Kidney (tissue), 22 donors: ENCODE data around the gene NEO1. TPM values are rescaled to one million over a fixed set of nuclear protein-coding genes. Genes with fewer than 3 reads are reported as not detected.

Experiments used
- DNase-seq, 5 donors: peaks; one replicate each; pipeline ENCODE4 v3.0.0-alpha.2; 2013 to 2020
- FAIRE-seq: peaks from 2 replicates; lab custom pipeline; 2012; peaks lifted over from hg19 to GRCh38; lab: Jason Lieb, UNC
- H3K27ac ChIP-seq, 2 donors: one replicate each; pipeline ENCODE4 v1.7.0; 2013; ENCODE audit warnings: low read depth in 2 of 2, low read length in 2 of 2, inconsistent platforms in 1 of 2
- H3K27me3 ChIP-seq: one replicate; pipeline ENCODE4 v1.7.1; 2013; ENCODE audit warnings: low read length, inconsistent platforms; ENCODE audit not compliant: control insufficient read depth, insufficient read depth
- H3K36me3 ChIP-seq, 3 donors: one replicate each; pipeline versions ENCODE4 v1.7.0 to v1.7.1; 2013; ENCODE audit warnings: low read length in 3 of 3, control low read depth in 1 of 3, inconsistent platforms in 1 of 3; ENCODE audit not compliant: insufficient read depth in 3 of 3, control insufficient read depth in 2 of 3
- H3K4me1 ChIP-seq, 3 donors: one replicate each; pipeline versions ENCODE4 v1.7.0 to v1.7.1; 2013; ENCODE audit warnings: low read length in 3 of 3, inconsistent platforms in 1 of 3, low read depth in 1 of 3; ENCODE audit not compliant: control insufficient read depth in 2 of 3, insufficient read depth in 2 of 3
- H3K4me3 ChIP-seq, 3 donors: one replicate each; pipeline versions ENCODE4 v1.7.0 to v1.8.1; 2013; ENCODE audit warnings: low read length in 3 of 3, control low read depth in 1 of 3, inconsistent platforms in 1 of 3
- H3K9ac ChIP-seq, 3 donors: one replicate each; pipeline versions ENCODE4 v1.7.0 to v1.7.1; 2013; ENCODE audit warnings: low read length in 3 of 3, control low read depth in 1 of 3, inconsistent platforms in 1 of 3
- H3K9me3 ChIP-seq, 3 donors: one replicate each; pipeline versions ENCODE4 v1.7.0 to v1.7.1; 2013; ENCODE audit warnings: low read length in 3 of 3, control low read depth in 1 of 3, inconsistent platforms in 1 of 3; ENCODE audit not compliant: control insufficient read depth in 2 of 3, insufficient read depth in 1 of 3
- CTCF ChIP-seq: IDR thresholded peaks from 3 replicates; pipeline ENCODE4 v1.5.1; 2012; ENCODE audit warnings: mild to moderate bottlenecking, moderate library complexity, borderline replicate concordance; ENCODE audit not compliant: insufficient read depth; ENCODE audit errors: extremely low read depth
- intact Hi-C: fragments of 100-400 bp; cut with DNase I; formaldehyde crosslinking; loops from one replicate; pipeline ENCODE4 v1.11.1; 2022
- long read RNA-seq, 10 donors: library from polyadenylated mRNA in 1 of 10; unstranded in 1 of 10; transcript quantifications; one replicate each; pipeline ENCODE4 v2.0.0 and lab custom pipeline, GENCODE V29; 2021 to 2026
- polyA plus RNA-seq: library from polyadenylated mRNA; stranded (reverse); fragments of 350-450 nt; fragmentation: Illumina TruSeq; extraction: RNeasy Lipid Tissue Mini Kit (QIAGEN cat#74804); gene quantifications from one replicate; pipeline ENCODE4 v1.2.3, GENCODE V29; 2014; ENCODE audit warnings: low read depth, low replicate concordance; ENCODE audit not compliant: insufficient read depth
- total RNA-seq: library from RNA; stranded (reverse); fragmentation: NEBNext Ultra II Directional; extraction: Animal tissue kit (Norgen Biotek cat#: 25700); gene quantifications from one replicate; pipeline ENCODE4 v1.2.1, GENCODE V29; 2021
- donor health status: control.
- donor health status: control.
- donor health status: control.
- donor health status: control.
- donor health status: control.
- donor health status: DM: yes; HTN: yes; CAD: no.
- donor health status: Normal renal cell carcinoma (clear cell type).

Gene NEO1
- total RNA-seq (43.3 TPM), polyA plus RNA-seq (12.4 TPM)
- long read RNA-seq, donor 1, partial matches to known transcripts = 18 of 20 reads
- long read RNA-seq, donor 1, other reads (novel, unspliced or antisense) = 0 of 20 reads
- long read RNA-seq, donor 2, partial matches to known transcripts = 5 of 5 reads
- long read RNA-seq, donor 2, other reads (novel, unspliced or antisense) = 0 of 5 reads
- long read RNA-seq, donor 3, partial matches to known transcripts = 30 of 30 reads
- long read RNA-seq, donor 3, other reads (novel, unspliced or antisense) = 0 of 30 reads
- long read RNA-seq, donor 4, partial matches to known transcripts = 10 of 13 reads
- long read RNA-seq, donor 4, other reads (novel, unspliced or antisense) = 0 of 13 reads
- long read RNA-seq, donor 5 = 0 reads
- long read RNA-seq, donor 6, partial matches to known transcripts = 0 of 2 reads
- long read RNA-seq, donor 6, other reads (novel, unspliced or antisense) = 0 of 2 reads
- long read RNA-seq, donor 7, partial matches to known transcripts = 3 of 15 reads
- long read RNA-seq, donor 7, other reads (novel, unspliced or antisense) = 11 of 15 reads
- long read RNA-seq, donor 8, partial matches to known transcripts = 0 of 1 reads
- long read RNA-seq, donor 8, other reads (novel, unspliced or antisense) = 0 of 1 reads
- long read RNA-seq, donor 9, partial matches to known transcripts = 0 of 2 reads
- long read RNA-seq, donor 9, other reads (novel, unspliced or antisense) = 0 of 2 reads
- long read RNA-seq, donor 10, partial matches to known transcripts = 7 of 8 reads
- long read RNA-seq, donor 10, other reads (novel, unspliced or antisense) = 0 of 8 reads

DNA sequence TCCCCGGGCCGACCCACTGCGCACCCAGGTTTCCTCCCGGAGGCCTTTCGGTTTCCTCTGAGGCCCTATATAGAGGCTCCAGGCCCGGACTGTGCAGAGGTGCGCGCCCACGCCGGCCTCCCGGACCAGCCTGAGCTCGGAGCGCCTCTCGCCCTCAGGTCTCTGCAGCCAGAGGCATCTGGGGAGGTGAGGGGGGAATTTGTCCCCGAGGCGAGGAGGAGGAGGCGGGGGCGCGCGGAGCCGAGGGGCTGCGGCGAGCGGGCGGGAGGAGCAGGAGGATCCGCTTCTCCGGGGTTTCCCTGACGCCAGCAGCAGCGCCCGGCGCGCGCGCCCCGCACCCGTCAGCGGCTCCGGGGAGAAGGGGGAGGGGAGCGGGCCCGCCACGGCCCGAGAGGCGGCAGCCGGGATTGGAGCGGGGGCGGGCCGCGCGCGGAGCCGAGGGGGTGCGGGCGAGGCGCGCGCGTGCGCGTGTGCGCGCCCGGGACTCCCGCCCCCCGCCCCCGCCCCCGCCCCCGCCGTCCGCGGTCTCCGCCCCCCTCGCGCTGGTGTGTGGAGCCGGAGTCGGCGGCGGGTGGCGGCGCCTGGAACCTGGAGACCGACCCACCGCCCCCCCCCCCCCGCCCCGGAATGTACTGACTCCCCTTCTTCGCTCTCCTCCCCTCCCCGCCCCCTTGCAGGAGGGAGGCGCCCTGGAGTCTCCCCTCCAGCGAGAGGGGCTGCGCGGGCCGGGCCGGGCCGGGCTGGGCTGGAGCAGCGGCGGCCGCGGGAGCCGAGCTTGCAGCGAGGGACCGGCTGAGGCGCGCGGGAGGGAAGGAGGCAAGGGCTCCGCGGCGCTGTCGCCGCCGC is at the start of gene NEO1:
Gene NEO1, plus strand, starts transcription at position 657 of the 846 bp plus-strand sequence. CDS start 213 bp downstream, outside the sequence.
- intact Hi-C loops = no loop called here
- peak within 1 kb of the TSS; percentile 90 to 91 for H3K27ac ChIP-seq
- peak within 1 kb of the TSS; percentile 72 to 89 (median 82) for H3K4me3 ChIP-seq
- H3K4me1 ChIP-seq = peaks cover 0 to 4% (median 0%) of the 10 kb centered on the region in 3 donors
- no peaks in the 10 kb centered on the region for H3K9me3 ChIP-seq
- no peaks in the 10 kb centered on the region for H3K27me3 ChIP-seq
- TF ChIP-seq CTCF = no peak
- H3K36me3 ChIP-seq = no peaks in the 10 kb centered on the region
- peak within 1 kb of the TSS; percentile 67 to 79 (median 74) for H3K9ac ChIP-seq
- DNase-seq (peak; percentile 94 to 97 (median 96)), FAIRE-seq (no peak)

DNA sequence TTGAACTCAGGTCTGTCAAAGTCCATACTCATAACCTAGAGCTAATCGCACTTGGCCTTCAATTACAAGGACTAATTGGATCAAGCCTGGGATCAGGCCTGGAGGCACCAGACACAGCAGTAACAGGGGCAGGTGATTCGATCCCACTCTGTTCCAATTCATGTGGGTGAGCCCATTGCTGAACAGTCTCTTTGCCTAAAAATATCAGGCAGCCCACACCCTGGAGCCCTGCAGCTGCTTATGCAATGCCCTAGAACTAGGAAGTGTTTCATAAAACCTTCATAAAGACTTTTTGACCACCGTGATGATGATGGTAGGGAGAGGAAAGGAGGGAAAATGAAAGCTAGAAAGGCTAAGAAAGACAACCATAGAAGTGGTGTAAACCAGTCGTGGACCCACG is 47.8 kb upstream of the NEO1 start:
- H3K4me1 ChIP-seq = no peaks in the 10 kb centered on the region
- no peak overlapping the region for H3K9ac ChIP-seq
- H3K36me3 ChIP-seq = no peaks in the 10 kb centered on the region
- no peak for TF ChIP-seq CTCF
- DNase-seq = no peak
- H3K9me3 ChIP-seq = no peaks in the 10 kb centered on the region
- no peak overlapping the region for H3K4me3 ChIP-seq
- intact Hi-C loops = no loop called here
- no peaks in the 10 kb centered on the region for H3K27me3 ChIP-seq
- no peak for FAIRE-seq
- H3K27ac ChIP-seq = no peak overlapping the region

- FAIRE-seq (no peak), DNase-seq (no peak)
- TF ChIP-seq CTCF = no peak
- Histone ChIP-seq H3K4me1 (no peaks in the 10 kb centered on the region), H3K27me3 (no peaks in the 10 kb centered on the region), H3K9ac (no peak overlapping the region), H3K9me3 (no peaks in the 10 kb centered on the region), H3K36me3 (no peaks in the 10 kb centered on the region), H3K27ac (no peak overlapping the region), H3K4me3 (no peak overlapping the region)
- intact Hi-C loops = no loop called here
Observed at GRCh38 chr15:73005032-73005431, 47.2 kb upstream of the NEO1 start.
